Suprapubic skin (tissue), 4 donors: ENCODE data around the gene AHNAK2. TPM values are rescaled to one million over a fixed set of nuclear protein-coding genes. Genes with fewer than 3 reads are reported as not detected.

Experiments used
- DNase-seq, 2 donors: peaks; one replicate each; pipeline ENCODE4 v3.0.0-alpha.2; 2019; ENCODE audit warnings: low spot score in 2 of 2
- H3K27ac ChIP-seq: fragments of 200-600 bp; sonication (generic); one replicate; pipeline ENCODE4 v1.5.1; 2019
- H3K27me3 ChIP-seq: fragments of 200-600 bp; sonication (generic); one replicate; pipeline ENCODE4 v1.5.1; 2019
- H3K36me3 ChIP-seq: fragments of 200-600 bp; sonication (generic); one replicate; pipeline ENCODE4 v1.5.1; 2019
- H3K4me1 ChIP-seq: fragments of 200-600 bp; sonication (generic); one replicate; pipeline ENCODE4 v1.5.1; 2019
- H3K4me3 ChIP-seq: fragments of 200-600 bp; sonication (generic); one replicate; pipeline ENCODE4 v1.5.1; 2019; ENCODE audit warnings: mild to moderate bottlenecking
- H3K9me3 ChIP-seq: fragments of 200-600 bp; sonication (generic); one replicate; pipeline ENCODE4 v1.5.1; 2019
- EP300 ChIP-seq: sonication (generic); formaldehyde crosslinking; IDR thresholded peaks from one replicate; pipeline ENCODE4 v1.6.1; 2017; ENCODE audit warnings: antibody characterized with exemption
- POLR2A ChIP-seq, 2 donors: fragments of 450-650 bp; IDR thresholded peaks; one replicate each; pipeline ENCODE4 v1.6.1; 2017; ENCODE audit warnings: antibody characterized with exemption in 2 of 2, mild to moderate bottlenecking in 2 of 2, moderate library complexity in 2 of 2
- POLR2AphosphoS5 ChIP-seq, 3 donors: sonication (generic); formaldehyde crosslinking; IDR thresholded peaks; one replicate each; pipeline ENCODE4 v1.6.1; 2017; ENCODE audit warnings: antibody characterized with exemption in 3 of 3
- WGBS: methylation state at CpG from one replicate; pipeline ENCODE4 v1.1.5; 2018; 5-methylcytosine and 5-hydroxymethylcytosine counted together
- total RNA-seq, 4 donors: library from RNA; depleted of rRNA; stranded (reverse); fragments of >200 nt; gene quantifications; one replicate each; pipeline ENCODE4 v1.1.0, GENCODE V29; 2016
- TF ChIP-seq, protein P1 (sequence below), 2 donors: fragments of 200-600 bp in 1 of 2; fragments of 450-650 bp in 1 of 2; sonication (generic) in 1 of 2; IDR thresholded peaks; one replicate each; pipeline ENCODE4 v1.5.1; 2016 to 2019; ENCODE audit warnings: antibody characterized with exemption in 2 of 2, mild to moderate bottlenecking in 1 of 2, moderate library complexity in 1 of 2

AHNAK2 gene
- total RNA-seq, 4 donors from 2014 or later: 829 to 975 (median 858) TPM

- H3K27me3 ChIP-seq: no peaks in the 10 kb centered on the region
- no peak overlapping the region for H3K4me3 ChIP-seq
- H3K36me3 ChIP-seq: peaks cover 53% of the 10 kb centered on the region
- H3K4me1 ChIP-seq: peaks cover 14% of the 10 kb centered on the region
- TF ChIP-seq POLR2AphosphoS5 (IDR thresholded peaks at IDR 0.05): no peak
- TF ChIP-seq EP300: no peak
- TF ChIP-seq POLR2A (IDR thresholded peaks at IDR 0.05): no peak
- TF ChIP-seq, protein P1, sequence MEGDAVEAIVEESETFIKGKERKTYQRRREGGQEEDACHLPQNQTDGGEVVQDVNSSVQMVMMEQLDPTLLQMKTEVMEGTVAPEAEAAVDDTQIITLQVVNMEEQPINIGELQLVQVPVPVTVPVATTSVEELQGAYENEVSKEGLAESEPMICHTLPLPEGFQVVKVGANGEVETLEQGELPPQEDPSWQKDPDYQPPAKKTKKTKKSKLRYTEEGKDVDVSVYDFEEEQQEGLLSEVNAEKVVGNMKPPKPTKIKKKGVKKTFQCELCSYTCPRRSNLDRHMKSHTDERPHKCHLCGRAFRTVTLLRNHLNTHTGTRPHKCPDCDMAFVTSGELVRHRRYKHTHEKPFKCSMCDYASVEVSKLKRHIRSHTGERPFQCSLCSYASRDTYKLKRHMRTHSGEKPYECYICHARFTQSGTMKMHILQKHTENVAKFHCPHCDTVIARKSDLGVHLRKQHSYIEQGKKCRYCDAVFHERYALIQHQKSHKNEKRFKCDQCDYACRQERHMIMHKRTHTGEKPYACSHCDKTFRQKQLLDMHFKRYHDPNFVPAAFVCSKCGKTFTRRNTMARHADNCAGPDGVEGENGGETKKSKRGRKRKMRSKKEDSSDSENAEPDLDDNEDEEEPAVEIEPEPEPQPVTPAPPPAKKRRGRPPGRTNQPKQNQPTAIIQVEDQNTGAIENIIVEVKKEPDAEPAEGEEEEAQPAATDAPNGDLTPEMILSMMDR (IDR thresholded peaks at IDR 0.05): no peak
- 49% methylated on average over 2 of the region's 2 CpGs for WGBS
- H3K27ac ChIP-seq: no peak overlapping the region
- H3K9me3 ChIP-seq: no peaks in the 10 kb centered on the region
- no peak for DNase-seq
These were observed 39.7 kb downstream of the AHNAK2 start for GRCh38 chr14:104938436-104938835.

GRCh38 chr14:104937694-104938365 lies 40.3 kb downstream of the AHNAK2 start:
- 71% methylated on average over 11 of the region's 11 CpGs for WGBS
- no peak overlapping the region for H3K27ac ChIP-seq
- H3K27me3 ChIP-seq: no peaks in the 10 kb centered on the region
- no peaks in the 10 kb centered on the region for H3K9me3 ChIP-seq
- peaks cover 20% of the 10 kb centered on the region for H3K4me1 ChIP-seq
- peak in 1 of 2 donors; percentile 28 for DNase-seq
- peaks cover 47% of the 10 kb centered on the region for H3K36me3 ChIP-seq
- no peak for TF ChIP-seq POLR2A (IDR thresholded peaks at IDR 0.05)
- no peak for TF ChIP-seq EP300
- TF ChIP-seq POLR2AphosphoS5 (IDR thresholded peaks at IDR 0.05): no peak
- TF ChIP-seq, protein P1 (IDR thresholded peaks at IDR 0.05): no peak
- no peak overlapping the region for H3K4me3 ChIP-seq

DNA sequence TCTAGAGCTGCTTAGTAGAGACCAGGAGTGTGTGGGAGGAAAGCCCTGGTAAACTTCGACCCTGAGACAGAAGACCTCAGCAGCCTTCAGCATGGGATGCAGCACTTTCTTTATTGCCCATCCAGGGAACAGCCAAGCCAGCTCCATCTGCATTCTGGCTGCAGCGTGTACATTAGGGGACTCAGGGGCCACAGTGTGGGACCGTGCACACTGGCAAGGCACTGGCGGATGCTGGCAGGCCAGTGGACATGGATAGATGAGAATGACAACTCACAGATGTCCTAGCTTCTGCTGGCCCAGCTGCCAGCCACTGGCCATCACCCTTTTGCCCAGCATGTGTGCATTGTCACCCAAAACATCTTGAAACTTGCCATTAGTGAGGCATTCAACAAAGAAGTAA lies 41.0 kb downstream of the AHNAK2 start:
- WGBS: no CpG with 5 or more reads among the region's 4 CpGs
- H3K27ac ChIP-seq: no peak overlapping the region
- no peaks in the 10 kb centered on the region for H3K27me3 ChIP-seq
- TF ChIP-seq, protein P1 (IDR thresholded peaks at IDR 0.05): no peak
- TF ChIP-seq EP300 (no peak), POLR2A (IDR thresholded peaks at IDR 0.05) (no peak), POLR2AphosphoS5 (IDR thresholded peaks at IDR 0.05) (no peak)
- peak in 1 of 2 donors; percentile 75 for DNase-seq
- no peaks in the 10 kb centered on the region for H3K9me3 ChIP-seq
- peaks cover 26% of the 10 kb centered on the region for H3K4me1 ChIP-seq
- no peak overlapping the region for H3K4me3 ChIP-seq
- H3K36me3 ChIP-seq: peaks cover 41% of the 10 kb centered on the region

DNA sequence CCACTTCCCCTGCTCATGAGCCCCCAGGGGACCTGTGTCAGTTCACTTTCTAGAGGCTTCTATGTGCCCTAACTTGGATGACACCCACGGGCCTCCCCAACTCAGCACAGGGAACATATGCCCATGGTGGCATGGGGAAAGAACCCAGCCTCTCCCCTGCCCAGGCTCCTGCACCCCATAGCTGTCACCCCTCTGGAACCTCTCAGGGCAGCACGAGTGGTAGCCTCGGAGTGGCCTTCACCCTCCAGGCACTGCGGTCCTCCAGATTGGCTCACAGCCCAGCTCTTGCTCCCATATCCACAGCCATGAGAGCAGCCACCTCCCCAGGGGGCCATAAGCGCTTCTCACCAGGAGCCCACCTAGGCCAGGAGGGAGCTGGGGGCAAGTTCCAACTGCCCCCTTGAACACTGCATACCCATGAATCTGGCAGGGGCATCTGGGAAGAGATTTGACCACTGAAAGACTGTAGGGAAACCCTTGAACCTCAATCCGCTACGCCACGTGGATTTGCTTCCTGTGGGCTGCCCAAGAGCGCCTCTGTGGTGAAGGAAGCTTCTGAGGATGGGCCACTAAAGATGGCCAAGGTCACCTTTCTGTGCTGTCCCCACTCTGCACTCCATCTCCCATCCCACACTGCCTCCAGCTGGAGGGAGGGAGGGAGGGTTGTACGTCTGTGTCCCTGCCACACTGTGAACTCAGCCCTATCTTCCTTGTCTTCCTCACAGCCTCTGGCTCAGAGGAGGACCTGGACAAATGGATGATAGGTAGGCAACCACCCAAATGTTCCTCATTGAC lies 41.6 kb downstream of the AHNAK2 start:
- H3K27me3 ChIP-seq: no peaks in the 10 kb centered on the region
- peaks cover 35% of the 10 kb centered on the region for H3K36me3 ChIP-seq
- H3K4me3 ChIP-seq: no peak overlapping the region
- peak in 1 of 2 donors; percentile 57 for DNase-seq
- H3K9me3 ChIP-seq: no peaks in the 10 kb centered on the region
- H3K27ac ChIP-seq: no peak overlapping the region
- peaks cover 26% of the 10 kb centered on the region for H3K4me1 ChIP-seq
- TF ChIP-seq POLR2A (IDR thresholded peaks at IDR 0.05) (no peak), POLR2AphosphoS5 (IDR thresholded peaks at IDR 0.05) (no peak), EP300 (no peak)
- TF ChIP-seq, protein P1 (IDR thresholded peaks at IDR 0.05): no peak
- 76% methylated on average over 8 of the region's 10 CpGs for WGBS

- peaks cover 28% of the 10 kb centered on the region for H3K36me3 ChIP-seq
- H3K27me3 ChIP-seq: no peaks in the 10 kb centered on the region
- H3K4me3 ChIP-seq: no peak overlapping the region
- TF ChIP-seq, protein P1 (IDR thresholded peaks at IDR 0.05): no peak
- no peak for TF ChIP-seq EP300
- no peak for TF ChIP-seq POLR2AphosphoS5 (IDR thresholded peaks at IDR 0.05)
- no peak for TF ChIP-seq POLR2A (IDR thresholded peaks at IDR 0.05)
- peak in 1 of 2 donors; percentile 49 for DNase-seq
- H3K4me1 ChIP-seq: peaks cover 26% of the 10 kb centered on the region
- no peak overlapping the region for H3K27ac ChIP-seq
- 44% methylated on average over 2 of the region's 2 CpGs for WGBS
- no peaks in the 10 kb centered on the region for H3K9me3 ChIP-seq
These were observed 42.2 kb downstream of the AHNAK2 start for GRCh38 chr14:104935955-104936354.
